GM19463 (cell line): Measurements from ENCODE around the gene SCUBE1.

Experiments used
- ATAC-seq: cut with Tn5 transposase; IDR thresholded peaks from one replicate; pipeline ENCODE4 v1.9.1; 2021; ENCODE audit warnings: mild to moderate bottlenecking, moderate library complexity; ENCODE audit not compliant: unreplicated experiment

SCUBE1 gene

GRCh38 chr22:43303751-43304150, 39.4 kb downstream of the SCUBE1 start:
- no peak for ATAC-seq

GRCh38 chr22:43303166-43303565, 40.0 kb downstream of the SCUBE1 start:
- no peak for ATAC-seq

GRCh38 chr22:43302531-43303041, 40.6 kb downstream of the SCUBE1 start:
- ATAC-seq, result no peak

GRCh38 chr22:43301866-43302265, 41.3 kb downstream of the SCUBE1 start:
- no peak for ATAC-seq

GRCh38 chr22:43300891-43301676, 42.1 kb downstream of the SCUBE1 start:
- no peak for ATAC-seq

- ATAC-seq, result no peak
Measured at GRCh38 chr22:43299736-43300135, 43.4 kb downstream of the SCUBE1 start.

- ATAC-seq, result no peak
Measured at GRCh38 chr22:43298062-43298801, 44.9 kb downstream of the SCUBE1 start.

- ATAC-seq, result no peak
Measured at GRCh38 chr22:43297270-43298061, 45.7 kb downstream of the SCUBE1 start.

- ATAC-seq, result no peak
Measured at GRCh38 chr22:43296276-43296902, 46.8 kb downstream of the SCUBE1 start.

GRCh38 chr22:43295660-43296059, 47.5 kb downstream of the SCUBE1 start:
- ATAC-seq, result no peak

- ATAC-seq, result no peak
Measured at GRCh38 chr22:43295173-43295572, 48.0 kb downstream of the SCUBE1 start.

- no peak for ATAC-seq
Measured at GRCh38 chr22:43293655-43294392, 49.3 kb downstream of the SCUBE1 start.

- no peak for ATAC-seq
Measured at GRCh38 chr22:43293259-43293654, 49.9 kb downstream of the SCUBE1 start.

- no peak for ATAC-seq
Measured at GRCh38 chr22:43292630-43293018, 50.5 kb downstream of the SCUBE1 start.

- ATAC-seq, result no peak
Measured at GRCh38 chr22:43291381-43291780, 51.8 kb downstream of the SCUBE1 start.

- ATAC-seq, result no peak
Measured at GRCh38 chr22:43289976-43290721, 53.0 kb downstream of the SCUBE1 start.

GRCh38 chr22:43289531-43289963, 53.6 kb downstream of the SCUBE1 start:
- ATAC-seq, result no peak

GRCh38 chr22:43288807-43289420, 54.3 kb downstream of the SCUBE1 start:
- no peak for ATAC-seq

- ATAC-seq, result no peak
Measured at GRCh38 chr22:43288378-43288777, 54.8 kb downstream of the SCUBE1 start.
